PC-3 (cell line): ENCODE data around the gene ADAMTSL1.

Source experiments
- CTCF ChIP-seq: fragments of 300-600 bp; sonication (generic); conservative IDR thresholded peaks from 2 replicates; pipeline ENCODE4 v1.5.1; 2017; ENCODE audit warnings: antibody characterized with exemption, low read depth, mild to moderate bottlenecking, low read length
- EZH2 ChIP-seq: fragments of 300-600 bp; sonication (generic); IDR thresholded peaks from one replicate; pipeline ENCODE4 v1.6.1; 2017; ENCODE audit warnings: antibody characterized with exemption, mild to moderate bottlenecking, low read length; ENCODE audit not compliant: unreplicated experiment
- EZH2phosphoT487 ChIP-seq: fragments of 300-600 bp; sonication (generic); IDR thresholded peaks from 2 replicates; pipeline ENCODE4 v1.6.1; 2018; ENCODE audit warnings: mild to moderate bottlenecking, antibody characterized with exemption, low read length, borderline replicate concordance

DNA sequence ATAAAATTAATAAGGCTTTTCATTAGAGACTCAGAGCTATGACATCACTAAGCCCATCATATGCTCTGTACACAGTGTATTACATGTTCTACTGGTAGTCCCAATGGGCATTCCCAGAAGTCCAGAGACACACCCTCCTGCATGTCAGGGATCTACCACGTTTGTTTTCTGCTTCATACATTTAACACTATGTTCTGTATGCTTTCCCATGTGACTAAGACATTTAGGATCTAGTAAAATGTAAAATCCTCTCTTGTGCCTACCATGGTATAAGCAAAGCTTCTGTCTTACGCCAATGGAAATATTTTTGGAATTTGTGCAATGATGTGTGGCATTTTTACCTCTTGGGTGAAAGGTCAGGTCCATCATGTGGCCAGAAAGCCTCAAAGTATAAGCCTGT is 192.4 kb downstream of the ADAMTSL1 start:
- TF ChIP-seq EZH2 (no peak), CTCF (no peak), EZH2phosphoT487 (no peak)
